Esophagus (tissue), 2 donors: ENCODE measurements around the gene RAB6B. TPM values are rescaled to one million over a fixed set of nuclear protein-coding genes. Genes with fewer than 3 reads are reported as not detected.

Source experiments
- H3K27ac ChIP-seq, 2 donors: one replicate each; pipeline ENCODE4 v1.5.1; 2013; ENCODE audit warnings: low read depth in 2 of 2, mild to moderate bottlenecking in 2 of 2, inconsistent platforms in 1 of 2, low read length in 1 of 2, moderate library complexity in 1 of 2
- H3K27me3 ChIP-seq, 2 donors: one replicate each; pipeline ENCODE4 v1.6.1; 2013; ENCODE audit warnings: low read length in 2 of 2, control low read depth in 1 of 2, mild to moderate bottlenecking in 1 of 2; ENCODE audit not compliant: insufficient read depth in 2 of 2, control insufficient read depth in 1 of 2
- H3K36me3 ChIP-seq, 2 donors: one replicate each; pipeline ENCODE4 v1.6.1; 2013; ENCODE audit warnings: low read length in 1 of 2; ENCODE audit not compliant: control insufficient read depth in 2 of 2, insufficient read depth in 2 of 2
- H3K4me1 ChIP-seq, 2 donors: one replicate each; pipeline ENCODE4 v1.6.1; 2013; ENCODE audit warnings: low read length in 1 of 2; ENCODE audit not compliant: control insufficient read depth in 2 of 2, insufficient read depth in 2 of 2
- H3K4me3 ChIP-seq, 2 donors: one replicate each; pipeline ENCODE4 v1.5.1; 2013; ENCODE audit warnings: low read length in 2 of 2, mild to moderate bottlenecking in 2 of 2, low read depth in 1 of 2, moderate library complexity in 1 of 2
- H3K9me3 ChIP-seq, 2 donors: one replicate each; pipeline ENCODE4 v1.6.1; 2013; ENCODE audit warnings: mild to moderate bottlenecking in 2 of 2, low read depth in 1 of 2, low read length in 1 of 2, moderate library complexity in 1 of 2; ENCODE audit not compliant: control insufficient read depth in 2 of 2, insufficient read depth in 1 of 2
- WGBS, 2 donors: extraction: QIAGEN DNeasy Blood & Tissue Kit; methylation state at CpG; one replicate each; pipeline ENCODE4 v1.1.7; 2013; 5-methylcytosine and 5-hydroxymethylcytosine counted together
- polyA plus RNA-seq, 2 donors: library from polyadenylated mRNA; stranded (reverse); fragments of 200-250 nt; gene quantifications; one replicate each; pipeline ENCODE4 v1.2.3, GENCODE V29; 2013
- donor health status: healthy with polysubstance abuse.
- donor health status: Bipolar disorder and iron deficiency.

Gene RAB6B
- polyA plus RNA-seq, 2 donors: 0.57 to 1.3 TPM

DNA sequence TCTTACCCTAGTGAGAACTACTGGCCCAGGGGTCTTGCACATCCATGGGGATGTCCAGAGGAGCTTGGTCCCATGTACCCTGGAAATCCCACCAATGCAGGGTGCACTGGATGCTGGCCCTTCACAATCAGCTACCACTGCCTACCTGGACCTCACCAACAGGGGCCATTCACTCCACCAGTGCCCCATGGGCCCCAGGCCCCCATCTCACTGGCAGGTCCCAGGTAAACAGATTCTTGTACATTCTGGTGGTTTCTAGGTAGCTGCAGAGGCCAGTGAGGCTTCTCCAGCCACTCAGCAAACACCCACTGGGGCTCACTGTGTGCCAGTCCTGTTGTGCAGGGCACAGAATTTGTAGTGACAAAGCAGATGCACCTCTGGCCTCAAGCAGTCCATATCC lies 24.9 kb downstream of the RAB6B start:
- no peak overlapping the region for H3K27ac ChIP-seq
- H3K36me3 ChIP-seq: no peaks in the 10 kb centered on the region
- H3K4me3 ChIP-seq: no peak overlapping the region
- no peaks in the 10 kb centered on the region for H3K4me1 ChIP-seq
- no peaks in the 10 kb centered on the region for H3K27me3 ChIP-seq
- peaks cover 0 to 3% of the 10 kb centered on the region in 2 donors for H3K9me3 ChIP-seq

DNA sequence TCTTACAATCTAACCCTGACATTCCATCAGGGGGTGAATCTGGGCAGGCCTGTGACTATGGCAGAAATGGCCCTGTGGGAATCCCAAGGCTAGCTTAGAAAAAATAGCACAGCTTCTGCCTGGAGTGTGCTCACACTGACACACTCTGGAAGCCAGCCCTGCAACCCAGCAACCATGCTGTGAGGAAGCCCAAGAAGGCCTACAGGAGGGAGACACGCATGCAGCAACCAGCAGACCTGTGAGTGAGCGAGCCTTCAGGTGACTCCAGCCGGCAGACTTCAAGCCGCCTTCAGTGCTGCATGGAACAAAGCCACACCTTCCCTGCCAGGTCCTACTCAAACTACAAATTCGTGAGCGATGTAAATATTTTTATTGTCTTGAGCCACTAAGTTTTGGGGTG lies 26.1 kb downstream of the RAB6B start:
- WGBS, 2 donors: 93 to 94% methylated on average over 6 of the region's 6 CpGs

DNA sequence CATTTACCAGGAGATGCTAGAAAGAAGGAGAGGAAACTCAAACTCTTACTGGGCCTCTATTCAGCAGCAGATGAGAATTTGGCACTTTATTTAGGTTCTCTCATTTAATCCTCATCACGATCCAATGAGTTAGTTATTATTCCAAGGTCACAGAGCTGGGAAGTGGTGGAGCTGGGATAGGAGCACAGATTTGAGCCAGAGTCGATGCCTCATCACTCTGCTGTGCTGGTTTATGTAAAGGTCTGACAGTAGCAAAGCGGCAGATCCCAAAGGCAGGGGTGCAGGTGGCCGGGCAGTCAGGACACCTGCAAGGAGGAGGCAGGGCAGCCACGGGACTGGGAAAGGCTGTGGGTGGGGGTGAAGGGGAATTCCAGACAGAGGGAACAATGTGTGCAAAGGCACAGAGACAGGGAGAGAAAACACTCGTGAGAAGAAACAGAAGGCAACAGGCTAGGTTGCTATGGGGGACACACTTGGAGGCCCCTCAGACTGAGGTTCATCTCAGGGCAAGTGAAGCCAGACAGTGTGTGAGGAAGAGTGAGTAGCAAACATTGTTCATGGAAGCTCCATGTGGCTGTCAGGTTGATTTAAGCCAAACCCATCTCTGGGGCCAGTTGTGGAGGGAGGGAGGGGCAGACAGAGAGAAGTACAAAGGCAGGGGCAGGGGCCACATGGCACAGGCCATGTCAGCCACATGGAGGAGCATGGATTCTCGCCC lies 26.8 kb downstream of the RAB6B start:
- H3K27me3 ChIP-seq: no peaks in the 10 kb centered on the region
- H3K27ac ChIP-seq: no peak overlapping the region
- no peaks in the 10 kb centered on the region for H3K4me1 ChIP-seq
- no peak overlapping the region for H3K4me3 ChIP-seq
- no peaks in the 10 kb centered on the region for H3K36me3 ChIP-seq
- WGBS, 2 donors: 51 to 52% methylated on average over 7 of the region's 7 CpGs
- peaks cover 0 to 3% of the 10 kb centered on the region in 2 donors for H3K9me3 ChIP-seq

More for the DNA sequence above, 26.1 kb downstream of the RAB6B start:
- no peak overlapping the region for H3K27ac ChIP-seq
- no peaks in the 10 kb centered on the region for H3K27me3 ChIP-seq
- H3K36me3 ChIP-seq: no peaks in the 10 kb centered on the region
- H3K9me3 ChIP-seq: peaks cover 0 to 3% of the 10 kb centered on the region in 2 donors
- no peak overlapping the region for H3K4me3 ChIP-seq
- no peaks in the 10 kb centered on the region for H3K4me1 ChIP-seq

DNA sequence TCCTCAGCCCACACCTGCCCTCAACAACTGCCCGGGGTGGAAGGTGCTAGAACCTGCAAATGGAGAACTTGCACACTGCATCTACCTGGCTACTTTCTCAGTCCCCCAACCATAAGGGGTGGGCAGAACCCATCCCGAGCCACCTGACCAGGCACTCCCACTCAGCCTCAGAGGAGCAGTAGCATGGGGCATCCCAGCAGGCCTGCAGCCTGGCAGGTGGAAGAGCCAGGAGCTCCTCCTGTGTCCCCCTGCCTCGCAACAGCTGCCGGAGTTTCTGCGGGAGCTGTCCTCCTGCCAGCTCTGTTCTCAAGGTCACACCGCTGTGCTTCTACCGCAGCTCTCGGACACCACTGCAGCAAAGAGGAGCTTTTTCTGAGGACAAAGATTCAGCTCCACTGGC lies 27.5 kb downstream of the RAB6B start:
- 64 to 73% methylated on average over 8 of the region's 8 CpGs for WGBS, 2 donors
- no peaks in the 10 kb centered on the region for H3K27me3 ChIP-seq
- H3K4me1 ChIP-seq: no peaks in the 10 kb centered on the region
- peaks cover 0 to 3% of the 10 kb centered on the region in 2 donors for H3K9me3 ChIP-seq
- H3K36me3 ChIP-seq: no peaks in the 10 kb centered on the region
- no peak overlapping the region for H3K4me3 ChIP-seq
- no peak overlapping the region for H3K27ac ChIP-seq

DNA sequence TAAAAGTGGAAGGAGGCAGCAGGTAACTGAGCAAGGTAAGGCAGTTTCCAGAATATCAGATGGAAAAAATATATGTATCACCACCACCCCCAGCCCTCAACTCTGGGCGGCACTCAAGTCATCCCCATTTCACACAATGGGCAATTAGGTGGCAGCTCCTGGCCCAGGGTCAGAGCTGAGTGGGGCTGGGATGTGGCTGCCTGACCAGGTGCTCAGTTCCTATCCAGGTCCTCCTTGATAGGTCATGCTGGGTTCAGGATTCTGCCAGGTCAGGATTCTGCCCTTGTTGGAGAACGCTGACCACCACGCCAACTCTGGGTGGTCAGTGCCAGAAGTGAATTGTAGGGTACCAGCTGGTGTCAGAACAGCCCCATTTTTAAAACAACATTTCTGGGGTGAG lies 29.5 kb downstream of the RAB6B start:
- Histone ChIP-seq H3K36me3 (no peaks in the 10 kb centered on the region), H3K4me1 (no peaks in the 10 kb centered on the region), H3K9me3 (peaks cover 0 to 3% of the 10 kb centered on the region in 2 donors), H3K4me3 (no peak overlapping the region), H3K27me3 (no peaks in the 10 kb centered on the region), H3K27ac (no peak overlapping the region)
- 91 to 92% methylated on average over 3 of the region's 3 CpGs for WGBS, 2 donors

DNA sequence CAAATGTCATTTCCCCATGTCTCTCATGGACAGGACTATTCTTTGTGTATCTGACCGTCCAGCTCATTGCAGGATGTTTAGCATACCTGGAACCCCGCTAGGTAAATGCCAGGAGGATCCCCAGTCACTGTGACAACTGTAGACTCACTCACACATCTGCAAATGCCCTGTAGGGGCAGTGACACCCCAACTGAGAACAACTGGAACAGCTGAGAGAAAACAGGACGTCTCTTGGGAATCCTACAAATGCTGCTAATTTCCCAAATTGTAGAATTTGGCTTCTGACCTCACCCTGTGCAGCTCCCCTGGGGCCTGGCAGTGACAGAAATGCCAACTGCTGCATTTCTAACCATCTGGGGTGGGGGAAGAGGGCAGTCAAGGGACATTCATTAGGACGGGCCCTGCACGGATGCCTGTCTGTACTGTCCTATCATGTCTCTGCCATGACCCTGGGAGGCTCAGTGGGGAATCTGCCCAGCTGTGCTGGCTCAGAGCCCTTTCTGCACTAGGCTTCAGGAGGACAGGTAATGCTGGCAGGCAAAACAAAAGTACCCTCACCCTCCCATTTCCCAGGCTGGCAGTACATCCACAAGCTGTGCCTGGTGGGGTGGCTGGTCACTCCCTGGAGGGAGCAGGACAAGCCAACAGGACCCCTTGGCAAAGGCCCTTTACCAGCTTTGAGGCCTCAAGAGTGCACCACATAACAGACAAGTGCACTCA lies 30.4 kb downstream of the RAB6B start:
- WGBS, 2 donors: 76 to 79% methylated on average over 5 of the region's 5 CpGs
- no peaks in the 10 kb centered on the region for H3K36me3 ChIP-seq
- no peaks in the 10 kb centered on the region for H3K27me3 ChIP-seq
- H3K9me3 ChIP-seq: peaks cover 0 to 3% of the 10 kb centered on the region in 2 donors
- H3K4me3 ChIP-seq: no peak overlapping the region
- H3K4me1 ChIP-seq: no peaks in the 10 kb centered on the region
- H3K27ac ChIP-seq: no peak overlapping the region

DNA sequence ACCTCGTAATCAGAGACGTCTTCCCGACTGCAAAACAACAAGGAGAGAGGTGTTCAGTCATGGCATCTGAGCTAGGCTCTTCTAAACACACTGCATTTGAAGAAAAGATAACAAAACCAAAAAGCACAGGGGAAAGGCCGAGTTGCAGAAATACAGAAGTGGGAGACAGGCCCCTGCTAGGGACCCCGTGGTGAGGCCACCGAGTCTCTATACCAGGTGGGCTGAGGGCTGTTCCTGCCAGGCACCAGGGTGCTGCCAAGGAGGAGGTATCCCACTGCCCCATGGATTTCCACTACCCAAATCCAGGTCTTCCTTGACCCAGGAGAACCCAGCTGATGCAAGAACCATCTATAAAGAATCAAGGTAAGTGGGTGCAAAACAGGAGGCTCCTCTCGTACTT lies 31.1 kb downstream of the RAB6B start:
- Histone ChIP-seq H3K27me3 (no peaks in the 10 kb centered on the region), H3K4me1 (no peaks in the 10 kb centered on the region), H3K27ac (no peak overlapping the region), H3K4me3 (no peak overlapping the region), H3K9me3 (peaks cover 0 to 1% of the 10 kb centered on the region in 2 donors), H3K36me3 (no peaks in the 10 kb centered on the region)
- 77 to 86% methylated on average over 7 of the region's 7 CpGs for WGBS, 2 donors

DNA sequence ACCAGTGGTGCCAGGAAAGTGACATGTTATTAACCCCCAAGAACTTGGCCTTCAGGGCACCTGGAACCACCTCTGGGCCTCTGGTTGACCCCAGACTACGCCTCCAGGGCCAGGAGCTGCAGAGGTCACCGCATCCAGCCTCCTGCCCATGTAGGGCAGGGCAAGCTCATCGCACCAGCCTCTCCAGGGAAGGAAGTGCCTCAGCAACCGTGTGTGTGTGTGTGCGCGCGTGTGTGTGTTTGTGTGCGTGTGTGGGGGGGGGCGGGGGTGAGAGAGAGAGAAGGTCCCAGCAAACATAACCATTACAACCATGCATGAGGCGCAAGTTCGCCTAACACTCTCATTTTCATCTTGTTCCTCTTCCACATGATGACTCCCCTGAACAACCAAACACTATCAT lies 31.8 kb downstream of the RAB6B start:
- no peak overlapping the region for H3K4me3 ChIP-seq
- no peak overlapping the region for H3K27ac ChIP-seq
- H3K36me3 ChIP-seq: no peaks in the 10 kb centered on the region
- H3K4me1 ChIP-seq: no peaks in the 10 kb centered on the region
- WGBS, 2 donors: 80 to 81% methylated on average over 11 of the region's 11 CpGs
- no peaks in the 10 kb centered on the region for H3K9me3 ChIP-seq
- no peaks in the 10 kb centered on the region for H3K27me3 ChIP-seq

DNA sequence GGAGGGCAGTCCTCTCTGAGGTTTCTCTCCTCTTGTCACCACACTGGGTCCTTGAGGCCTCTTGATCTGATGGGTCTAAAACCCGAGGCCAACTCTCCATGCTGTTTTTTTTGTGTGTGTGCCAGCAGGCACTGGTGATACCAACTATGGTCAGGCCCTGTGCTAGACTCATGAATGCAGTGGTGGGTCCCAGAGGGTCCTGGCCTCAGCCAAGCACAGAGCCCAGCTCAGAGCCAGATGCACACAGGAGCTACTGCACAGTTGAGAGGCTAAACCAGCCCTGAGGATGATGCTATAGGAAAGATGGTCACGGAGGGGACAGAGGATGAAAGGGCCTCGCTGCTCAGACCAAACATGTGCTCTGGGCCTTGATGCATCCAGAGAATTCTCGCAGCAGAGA lies 33.5 kb downstream of the RAB6B start:
- H3K9me3 ChIP-seq: no peaks in the 10 kb centered on the region
- no peak overlapping the region for H3K4me3 ChIP-seq
- H3K36me3 ChIP-seq: no peaks in the 10 kb centered on the region
- 82 to 83% methylated on average over 4 of the region's 4 CpGs for WGBS, 2 donors
- no peaks in the 10 kb centered on the region for H3K4me1 ChIP-seq
- no peaks in the 10 kb centered on the region for H3K27me3 ChIP-seq
- no peak overlapping the region for H3K27ac ChIP-seq

DNA sequence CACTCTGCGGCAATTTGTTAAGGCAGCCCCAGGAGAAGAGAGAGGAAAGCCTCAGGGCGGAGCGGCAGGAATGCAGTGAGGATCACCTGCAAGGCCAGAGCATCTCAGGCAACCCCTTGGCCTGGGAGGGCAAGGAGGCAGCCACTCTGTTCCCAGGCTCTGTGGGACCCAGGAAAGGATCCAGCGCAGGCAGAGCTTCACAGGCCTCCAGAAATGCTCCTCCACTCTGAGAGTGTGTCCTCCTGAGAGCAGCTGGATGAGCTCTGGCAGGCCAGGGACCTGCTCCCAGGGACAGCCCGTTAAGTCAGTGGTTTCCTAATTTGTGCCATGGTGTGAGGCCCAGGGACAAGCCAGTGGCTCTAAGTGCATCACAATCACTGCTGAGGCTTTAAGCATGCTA lies 35.2 kb downstream of the RAB6B start:
- no peaks in the 10 kb centered on the region for H3K27me3 ChIP-seq
- H3K27ac ChIP-seq: no peak overlapping the region
- H3K4me1 ChIP-seq: no peaks in the 10 kb centered on the region
- no peaks in the 10 kb centered on the region for H3K36me3 ChIP-seq
- WGBS, 2 donors: 90 to 92% methylated on average over 5 of the region's 5 CpGs
- H3K4me3 ChIP-seq: no peak overlapping the region
- H3K9me3 ChIP-seq: no peaks in the 10 kb centered on the region
